MCF 10A (cell line): ENCODE measurements around the gene POLG. TPM values are rescaled to one million over a fixed set of nuclear protein-coding genes. Genes with fewer than 3 reads are reported as not detected.

Source experiments
- BruUV-seq: library from RNA; stranded (reverse); fragments of 400-500 nt; replicated peaks from 2 replicates; lab custom pipeline; 2021; lab: Mats Ljungman, UMichigan
- CTCF ChIA-PET: fragments of 300-600 bp; sonication (Branson Sonifier 250); formaldehyde crosslinking; extraction: SDS; loops from one replicate; lab custom pipeline; 2021; ENCODE audit warnings: antibody characterized with exemption, inconsistent platforms; lab: Yijun Ruan, JAX
- POLR2A ChIA-PET: fragments of 300-600, 350-650 bp; sonication (Branson Sonifier 250); formaldehyde crosslinking; extraction: SDS; loops from one replicate; lab custom pipeline; 2020; ENCODE audit warnings: antibody characterized with exemption, inconsistent platforms; lab: Yijun Ruan, JAX
- DNase-seq: peaks from one replicate; pipeline ENCODE4 v3.0.0-alpha.2; 2018; ENCODE audit not compliant: unreplicated experiment
- H3K27ac Mint-ChIP-seq: one replicate; pipeline ENCODE4 v1.8.0; 2022; ENCODE audit warnings: mild to moderate bottlenecking, low read depth, mixed read lengths; ENCODE audit not compliant: unreplicated experiment
- H3K27me3 Mint-ChIP-seq: one replicate; pipeline ENCODE4 v1.8.0; 2022; ENCODE audit warnings: mixed read lengths; ENCODE audit not compliant: insufficient read depth, unreplicated experiment
- H3K36me3 Mint-ChIP-seq: one replicate; pipeline ENCODE4 v1.8.0; 2022; ENCODE audit warnings: mild to moderate bottlenecking, moderate library complexity, mixed read lengths; ENCODE audit not compliant: insufficient read depth, unreplicated experiment
- H3K4me1 Mint-ChIP-seq: one replicate; pipeline ENCODE4 v1.8.0; 2022; ENCODE audit warnings: mixed read lengths; ENCODE audit not compliant: insufficient read depth, unreplicated experiment
- H3K4me3 Mint-ChIP-seq: one replicate; pipeline ENCODE4 v1.8.0; 2022; ENCODE audit warnings: mild to moderate bottlenecking, moderate library complexity, mixed read lengths; ENCODE audit not compliant: unreplicated experiment
- H3K9me3 Mint-ChIP-seq: one replicate; pipeline ENCODE4 v1.8.0; 2022; ENCODE audit warnings: mixed read lengths; ENCODE audit not compliant: unreplicated experiment
- intact Hi-C: fragments of 100-400 bp; cut with micrococcal nuclease; formaldehyde crosslinking; loops from 2 replicates; pipeline ENCODE4 v1.14.1; 2022
- total RNA-seq: library from RNA; stranded (reverse); gene quantifications from 2 replicates; pipeline ENCODE4 v1.2.3, GENCODE V29; 2022
- TF ChIP-seq, protein P1 (sequence below): fragments of 200-600 bp; IDR thresholded peaks from one replicate; pipeline ENCODE4 v1.8.0; 2022; ENCODE audit warnings: antibody characterized with exemption, mild to moderate bottlenecking; ENCODE audit not compliant: unreplicated experiment

POLG gene
- total RNA-seq, 1 experiment from 2014 or later: 62.2 TPM

DNA sequence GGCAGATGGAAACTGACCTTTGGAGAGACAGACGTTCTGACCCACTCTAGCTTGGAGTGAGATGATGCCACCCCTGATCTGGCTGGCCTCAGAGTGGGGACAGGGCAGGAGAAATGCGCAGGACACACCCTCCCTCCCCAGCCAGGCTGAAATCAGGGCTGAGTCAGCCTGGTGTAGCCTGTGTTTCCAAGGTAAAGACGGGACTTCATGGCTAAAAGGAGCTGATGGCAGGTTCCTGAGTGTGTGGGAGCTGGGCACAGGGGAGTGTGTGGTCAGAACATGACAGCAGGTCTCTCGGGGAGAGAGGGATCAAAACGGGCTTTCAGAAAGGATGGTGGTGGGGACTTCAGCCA lies 14.6 kb upstream of the POLG start:
- CTCF ChIA-PET: interaction anchor here (0.6 to 17.1 kb wide), 4 partner anchors 8 to 123 kb away, joined by 3 to 144 read pairs (median 4); no protein-coding TSS in a partner anchor
- DNase-seq: peak; percentile 23
- no TSS peak for BruUV-seq
- Mint-ChIP-seq H3K36me3 (no peaks in the 10 kb centered on the region), H3K9me3 (no peaks in the 10 kb centered on the region), H3K27me3 (peaks cover 17% of the 10 kb centered on the region), H3K4me3 (peak overlapping the region; percentile 48), H3K4me1 (peaks cover 11% of the 10 kb centered on the region), H3K27ac (no peak overlapping the region)
- TF ChIP-seq, protein P1, sequence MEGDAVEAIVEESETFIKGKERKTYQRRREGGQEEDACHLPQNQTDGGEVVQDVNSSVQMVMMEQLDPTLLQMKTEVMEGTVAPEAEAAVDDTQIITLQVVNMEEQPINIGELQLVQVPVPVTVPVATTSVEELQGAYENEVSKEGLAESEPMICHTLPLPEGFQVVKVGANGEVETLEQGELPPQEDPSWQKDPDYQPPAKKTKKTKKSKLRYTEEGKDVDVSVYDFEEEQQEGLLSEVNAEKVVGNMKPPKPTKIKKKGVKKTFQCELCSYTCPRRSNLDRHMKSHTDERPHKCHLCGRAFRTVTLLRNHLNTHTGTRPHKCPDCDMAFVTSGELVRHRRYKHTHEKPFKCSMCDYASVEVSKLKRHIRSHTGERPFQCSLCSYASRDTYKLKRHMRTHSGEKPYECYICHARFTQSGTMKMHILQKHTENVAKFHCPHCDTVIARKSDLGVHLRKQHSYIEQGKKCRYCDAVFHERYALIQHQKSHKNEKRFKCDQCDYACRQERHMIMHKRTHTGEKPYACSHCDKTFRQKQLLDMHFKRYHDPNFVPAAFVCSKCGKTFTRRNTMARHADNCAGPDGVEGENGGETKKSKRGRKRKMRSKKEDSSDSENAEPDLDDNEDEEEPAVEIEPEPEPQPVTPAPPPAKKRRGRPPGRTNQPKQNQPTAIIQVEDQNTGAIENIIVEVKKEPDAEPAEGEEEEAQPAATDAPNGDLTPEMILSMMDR: no peak
- intact Hi-C loops: no loop called here
- POLR2A ChIA-PET: interaction anchor here (0.6 to 1.2 kb wide), 2 partner anchors 11 to 92 kb away, joined by 3 read pairs; no protein-coding TSS in a partner anchor

DNA sequence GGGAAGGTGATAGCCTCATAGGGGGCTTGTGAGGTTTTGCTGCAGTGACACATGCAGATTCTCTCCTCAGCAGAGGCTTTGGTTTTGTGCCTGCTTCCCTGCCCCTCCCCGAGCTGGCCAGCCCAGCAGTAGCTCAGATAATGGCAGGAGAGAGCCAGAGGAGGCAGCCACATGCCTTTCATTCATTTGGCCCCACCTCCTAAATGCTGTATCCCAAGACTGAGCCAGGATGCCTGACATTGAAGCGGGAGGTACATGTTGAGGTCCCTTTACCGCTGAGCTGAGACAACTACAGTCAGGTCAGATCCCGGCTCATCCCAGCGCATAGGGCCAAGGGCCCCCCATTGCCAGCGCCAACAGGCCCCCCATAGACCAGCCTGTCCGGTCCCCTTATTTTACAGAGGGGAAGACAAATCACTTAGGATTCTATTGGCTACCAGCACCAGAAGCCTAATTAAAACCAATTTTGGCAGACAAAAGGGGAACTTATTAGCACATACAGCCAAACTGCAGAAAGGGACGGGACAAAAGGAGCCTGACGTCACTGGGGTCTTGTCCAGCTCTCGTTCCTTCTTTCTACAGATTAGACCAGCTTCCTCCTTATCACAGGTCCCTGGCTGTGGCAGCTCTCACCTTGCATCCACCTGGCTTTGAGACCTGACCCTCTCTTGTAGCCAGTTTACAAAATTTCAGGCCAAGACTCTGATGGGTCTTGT lies 12.1 kb upstream of the POLG start:
- no TSS peak for BruUV-seq
- Mint-ChIP-seq H3K4me1 (peaks cover 11% of the 10 kb centered on the region), H3K27me3 (no peaks in the 10 kb centered on the region), H3K27ac (no peak overlapping the region), H3K4me3 (no peak overlapping the region), H3K36me3 (no peaks in the 10 kb centered on the region), H3K9me3 (no peaks in the 10 kb centered on the region)
- ChIA-PET CTCF (interaction anchor here (1.3 to 17.1 kb wide), 2 partner anchors 11 to 83 kb away, joined by 3 to 144 read pairs; no protein-coding TSS in a partner anchor), POLR2A (interaction anchor here (0.6 kb wide), 1 partner anchor 303 kb away, joined by 3 read pairs; no protein-coding TSS in a partner anchor)
- intact Hi-C loops: no loop called here
- DNase-seq: no peak
- TF ChIP-seq, protein P1: no peak

DNA sequence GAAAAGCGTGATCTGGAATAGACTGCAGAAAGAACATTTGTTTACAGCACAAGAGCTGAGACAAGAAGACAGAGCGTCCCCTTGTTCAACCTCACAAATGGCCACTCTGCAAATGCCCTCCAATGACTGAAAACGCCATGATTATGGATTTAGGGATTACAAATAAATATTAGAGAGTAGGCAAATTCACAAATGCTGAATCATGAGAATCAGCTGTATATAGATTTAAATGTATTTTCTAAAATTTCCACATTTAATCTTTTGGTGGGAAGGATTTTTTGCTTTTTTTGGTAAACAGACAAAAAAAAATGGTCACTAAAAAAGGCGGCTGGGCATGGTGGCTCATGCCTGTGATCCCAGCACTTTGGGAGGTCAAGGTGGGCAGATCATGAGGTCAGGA lies 10.6 kb upstream of the POLG start:
- Mint-ChIP-seq H3K9me3 (no peaks in the 10 kb centered on the region), H3K36me3 (no peaks in the 10 kb centered on the region), H3K27me3 (no peaks in the 10 kb centered on the region), H3K4me1 (peaks cover 11% of the 10 kb centered on the region), H3K4me3 (no peak overlapping the region), H3K27ac (no peak overlapping the region)
- TF ChIP-seq, protein P1: no peak
- ChIA-PET POLR2A (no interaction called here), CTCF (interaction anchor here (0.5 to 17.1 kb wide), 7 partner anchors 8 to 139 kb away, joined by 3 to 144 read pairs (median 3); no protein-coding TSS in a partner anchor)
- intact Hi-C loops: no loop called here
- DNase-seq: no peak
- BruUV-seq: no TSS peak

DNA sequence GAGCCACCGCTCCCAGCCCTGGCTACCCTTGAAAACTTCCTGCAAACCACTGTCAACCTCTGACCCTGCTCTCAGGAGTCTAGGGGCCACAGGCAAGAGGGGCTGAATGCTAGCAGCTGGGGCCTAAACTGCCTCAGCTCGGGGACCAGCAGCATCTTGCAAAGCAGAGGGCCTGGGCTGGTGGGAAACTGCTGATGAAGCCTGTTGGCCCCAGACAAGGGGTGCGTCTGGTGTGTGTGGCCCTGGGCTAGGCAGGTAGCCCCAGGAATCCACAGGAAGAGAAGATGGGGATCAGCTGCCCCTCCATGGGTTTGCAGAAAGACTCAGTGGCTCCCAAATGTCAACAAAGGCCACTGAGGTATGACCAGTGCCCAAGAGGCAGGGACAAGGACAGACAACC lies 8.2 kb upstream of the POLG start:
- Mint-ChIP-seq H3K27ac (no peak overlapping the region), H3K36me3 (no peaks in the 10 kb centered on the region), H3K9me3 (no peaks in the 10 kb centered on the region), H3K4me3 (no peak overlapping the region), H3K27me3 (no peaks in the 10 kb centered on the region), H3K4me1 (no peaks in the 10 kb centered on the region)
- POLR2A ChIA-PET: no interaction called here
- CTCF ChIA-PET: interaction anchor here (0.6 to 17.1 kb wide), 3 partner anchors 15 to 208 kb away, joined by 6 to 144 read pairs (median 7); no protein-coding TSS in a partner anchor
- TF ChIP-seq, protein P1: no peak
- intact Hi-C loops: no loop called here
- DNase-seq: no peak
- BruUV-seq: no TSS peak
